NCI-H1417 treated with DMSO at 0.1 percent for 48 hours (cell line): ENCODE data around the gene TACR2.
"Not testable (repeated sequence)": the region's sequence is repeated elsewhere in the genome, so short reads cannot be mapped to it uniquely, and the experiment has no call there.

Source experiments
- DNase-seq: peaks from one replicate; lab custom pipeline; 2025; lab: John Stamatoyannopoulos, UW

TACR2 gene

GRCh38 chr10:69450395-69450794 lies 33.7 kb upstream of the TACR2 start:
- DNase-seq = not testable (repeated sequence)

- no peak for DNase-seq
Measured at GRCh38 chr10:69449841-69450240, 33.1 kb upstream of the TACR2 start.

GRCh38 chr10:69446650-69447151 lies 30.0 kb upstream of the TACR2 start:
- DNase-seq = no peak

GRCh38 chr10:69446229-69446628 lies 29.5 kb upstream of the TACR2 start:
- no peak for DNase-seq

- DNase-seq = no peak
Measured at GRCh38 chr10:69445041-69445440, 28.3 kb upstream of the TACR2 start.

GRCh38 chr10:69443354-69443753 lies 26.6 kb upstream of the TACR2 start:
- DNase-seq = no peak

- no peak for DNase-seq
Measured at GRCh38 chr10:69439813-69440506, 23.2 kb upstream of the TACR2 start.

- no peak for DNase-seq
Measured at GRCh38 chr10:69439350-69439739, 22.6 kb upstream of the TACR2 start.

GRCh38 chr10:69438536-69439349 lies 22.0 kb upstream of the TACR2 start:
- DNase-seq = no peak

- no peak for DNase-seq
Measured at GRCh38 chr10:69437321-69438259, 20.9 kb upstream of the TACR2 start.

GRCh38 chr10:69435966-69436520 lies 19.3 kb upstream of the TACR2 start:
- DNase-seq = no peak

- no peak for DNase-seq
Measured at GRCh38 chr10:69434926-69435325, 18.2 kb upstream of the TACR2 start.

GRCh38 chr10:69434169-69434568 lies 17.5 kb upstream of the TACR2 start:
- DNase-seq = no peak

- peak; percentile 1 for DNase-seq
Measured at GRCh38 chr10:69428165-69428564, 11.4 kb upstream of the TACR2 start.

GRCh38 chr10:69426376-69426727 lies 9.6 kb upstream of the TACR2 start:
- no peak for DNase-seq

- DNase-seq = no peak
Measured at GRCh38 chr10:69425511-69426298, 9.0 kb upstream of the TACR2 start.

- DNase-seq = no peak
Measured at GRCh38 chr10:69425041-69425440, 8.3 kb upstream of the TACR2 start.

GRCh38 chr10:69422676-69423075 lies 6.0 kb upstream of the TACR2 start:
- DNase-seq = no peak

- DNase-seq = peak; percentile 0
Measured at GRCh38 chr10:69421611-69422308, 5.0 kb upstream of the TACR2 start.

GRCh38 chr10:69419744-69420126 lies 3.0 kb upstream of the TACR2 start:
- DNase-seq = no peak
